HG02571 (cell line): ENCODE measurements around the gene SPAG17.
A peak's percentile ranks its signal among the peaks of the same experiment; 100 is the strongest.

ENCODE experiments used
- ATAC-seq: cut with Tn5 transposase; IDR thresholded peaks from one replicate; pipeline ENCODE4 v1.9.1; 2021; ENCODE audit warnings: mild to moderate bottlenecking, moderate library complexity; ENCODE audit not compliant: unreplicated experiment

The SPAG17 gene

GRCh38 chr1:118169016-118169415 lies 16.0 kb downstream of the SPAG17 start:
- no peak for ATAC-seq

GRCh38 chr1:118160806-118161205 lies 24.2 kb downstream of the SPAG17 start:
- no peak for ATAC-seq

- ATAC-seq, result no peak
Observed at GRCh38 chr1:118159569-118159968, 25.5 kb downstream of the SPAG17 start.

- no peak for ATAC-seq
Observed at GRCh38 chr1:118158924-118159323, 26.1 kb downstream of the SPAG17 start.

- ATAC-seq, result no peak
Observed at GRCh38 chr1:118157506-118157905, 27.5 kb downstream of the SPAG17 start.

GRCh38 chr1:118155106-118155505 lies 29.9 kb downstream of the SPAG17 start:
- ATAC-seq, result no peak

- ATAC-seq, result no peak
Observed at GRCh38 chr1:118154220-118154619, 30.8 kb downstream of the SPAG17 start.

- no peak for ATAC-seq
Observed at GRCh38 chr1:118151312-118151937, 33.6 kb downstream of the SPAG17 start.

- no peak for ATAC-seq
Observed at GRCh38 chr1:118149799-118150198, 35.2 kb downstream of the SPAG17 start.

- no peak for ATAC-seq
Observed at GRCh38 chr1:118148034-118148433, 37.0 kb downstream of the SPAG17 start.

- ATAC-seq, result no peak
Observed at GRCh38 chr1:118147522-118147921, 37.5 kb downstream of the SPAG17 start.

- ATAC-seq, result no peak
Observed at GRCh38 chr1:118145721-118146120, 39.3 kb downstream of the SPAG17 start.

- ATAC-seq, result no peak
Observed at GRCh38 chr1:118144684-118145083, 40.3 kb downstream of the SPAG17 start.

GRCh38 chr1:118143831-118144230 lies 41.2 kb downstream of the SPAG17 start:
- no peak for ATAC-seq

- ATAC-seq, result no peak
Observed at GRCh38 chr1:118143121-118143520, 41.9 kb downstream of the SPAG17 start.

- no peak for ATAC-seq
Observed at GRCh38 chr1:118142546-118142945, 42.5 kb downstream of the SPAG17 start.

GRCh38 chr1:118137900-118138299 lies 47.1 kb downstream of the SPAG17 start:
- no peak for ATAC-seq

GRCh38 chr1:118136187-118136941 lies 48.7 kb downstream of the SPAG17 start:
- ATAC-seq, result peak; percentile 100

GRCh38 chr1:118132000-118132399 lies 53.0 kb downstream of the SPAG17 start:
- no peak for ATAC-seq

- no peak for ATAC-seq
Observed at GRCh38 chr1:118128761-118129160, 56.3 kb downstream of the SPAG17 start.

GRCh38 chr1:118124064-118124463 lies 61.0 kb downstream of the SPAG17 start:
- ATAC-seq, result no peak

GRCh38 chr1:118123116-118123839 lies 61.8 kb downstream of the SPAG17 start:
- ATAC-seq, result no peak
